UCSD-AML1 (cell line): ENCODE measurements around the gene PARN.

ENCODE experiments used
- DNase-seq: peaks from one replicate; lab custom pipeline; 2025; ENCODE audit not compliant: unreplicated experiment; lab: John Stamatoyannopoulos, UW

The PARN gene

DNA sequence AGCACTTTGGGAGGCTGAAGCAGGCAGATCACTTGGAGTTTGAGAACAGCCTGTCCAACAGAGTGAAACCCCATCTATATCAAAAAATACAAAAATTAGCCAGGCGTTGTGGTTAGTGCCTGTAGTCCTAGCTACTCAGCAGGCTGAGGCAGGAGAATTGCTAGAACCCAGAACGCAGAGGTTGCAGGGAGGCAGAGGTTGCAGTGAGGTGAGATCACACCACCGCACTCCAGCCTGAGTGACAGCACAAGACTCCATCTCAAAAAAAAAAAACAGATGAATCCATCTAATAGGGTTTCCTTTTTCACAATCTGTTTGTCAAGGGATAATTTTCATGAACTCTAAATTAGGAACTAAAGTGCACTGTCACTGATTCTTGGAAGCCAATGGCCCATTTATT is 99.0 kb downstream of the PARN start:
- no peak for DNase-seq

DNA sequence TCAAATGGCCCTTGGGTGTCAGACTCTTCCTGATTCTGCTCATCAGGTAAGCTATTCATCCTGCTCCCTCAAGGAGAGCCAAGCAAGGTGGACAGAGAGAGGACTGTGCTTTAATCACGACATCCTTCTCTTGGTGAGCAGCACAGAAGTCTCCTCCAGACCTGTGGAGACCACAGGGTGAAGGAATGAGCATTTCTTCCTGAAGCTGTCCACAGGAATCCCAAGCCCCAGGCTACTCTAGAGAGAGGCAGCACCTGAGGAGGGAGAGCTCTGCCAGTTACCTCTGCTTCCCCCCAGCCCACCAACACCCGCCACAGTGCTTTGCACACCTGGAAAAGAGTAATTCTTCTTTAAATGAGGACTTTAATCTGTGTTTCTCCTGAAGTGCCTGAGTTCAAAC is 100.0 kb downstream of the PARN start:
- DNase-seq = no peak

DNA sequence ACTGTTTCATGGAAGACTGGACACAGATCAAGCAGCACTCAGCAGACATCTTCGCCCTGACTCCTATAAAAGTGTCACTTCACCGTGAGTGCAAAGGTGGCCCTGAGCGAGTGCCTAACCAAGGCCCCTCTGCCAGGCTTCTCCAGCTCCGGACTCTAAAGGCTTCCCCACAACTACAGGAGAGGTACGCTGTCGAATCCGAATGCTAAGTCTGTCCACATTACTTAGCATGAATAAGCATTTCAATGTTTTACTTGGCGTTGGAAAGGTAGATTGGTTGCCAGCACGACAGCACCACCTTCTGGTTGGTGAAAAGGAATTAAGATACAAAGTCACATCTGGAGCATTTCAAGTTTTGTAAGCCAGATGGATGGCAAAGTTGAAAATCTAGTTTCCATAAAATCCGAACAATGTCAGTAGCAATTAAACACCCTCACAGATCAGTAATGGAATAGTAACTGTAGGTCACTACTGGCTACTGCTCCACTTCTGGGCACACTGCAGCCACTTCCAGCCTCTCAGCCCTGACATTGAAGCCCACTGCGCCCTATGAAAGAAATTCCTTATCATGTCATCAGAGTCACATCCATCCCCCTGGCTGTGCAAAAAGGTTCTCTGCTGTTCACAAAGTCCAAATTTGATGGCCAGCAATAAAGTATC is 100.9 kb downstream of the PARN start:
- peak; percentile 62 for DNase-seq

GRCh38 chr16:14528306-14528705 is 101.8 kb downstream of the PARN start:
- DNase-seq = no peak

GRCh38 chr16:14527411-14528044 is 102.5 kb downstream of the PARN start:
- DNase-seq = no peak

DNA sequence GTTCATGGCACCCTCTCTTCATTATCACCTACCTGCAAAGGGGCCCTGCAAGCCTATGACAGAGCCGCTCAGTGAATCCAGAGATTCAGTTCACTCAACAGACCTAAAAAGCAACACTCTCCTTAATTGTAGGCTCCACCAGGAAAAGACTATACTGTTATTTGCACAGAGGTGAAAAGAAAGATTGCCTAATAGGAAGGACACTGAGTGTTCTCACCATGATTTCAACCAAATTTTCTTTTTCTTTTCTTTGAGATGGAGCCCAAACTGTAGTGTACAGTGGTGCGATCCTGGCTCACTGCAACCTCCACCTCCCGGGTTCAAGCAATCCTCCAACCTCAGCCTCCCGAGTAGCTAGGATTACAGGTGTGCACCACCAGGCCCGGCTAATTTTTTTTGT is 104.5 kb downstream of the PARN start:
- no peak for DNase-seq

DNA sequence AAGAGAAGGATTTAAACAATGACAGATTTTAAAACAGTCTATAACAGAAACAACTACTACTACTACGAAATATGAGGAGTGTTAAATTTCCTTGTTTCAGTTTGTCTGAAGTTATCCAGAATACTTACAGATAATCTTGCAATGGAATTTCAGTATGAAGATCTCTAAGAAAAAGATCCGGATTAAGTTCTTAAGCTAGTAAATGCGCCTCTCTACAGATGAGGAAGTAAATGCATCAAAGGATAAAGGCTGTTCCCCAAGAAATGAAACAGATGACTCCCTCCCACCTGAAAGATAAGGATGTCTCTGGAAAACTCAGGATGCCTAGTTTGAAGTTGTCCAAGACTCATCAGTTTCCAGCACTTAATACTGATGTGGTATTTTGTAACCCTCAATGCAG is 105.1 kb downstream of the PARN start:
- no peak for DNase-seq

DNA sequence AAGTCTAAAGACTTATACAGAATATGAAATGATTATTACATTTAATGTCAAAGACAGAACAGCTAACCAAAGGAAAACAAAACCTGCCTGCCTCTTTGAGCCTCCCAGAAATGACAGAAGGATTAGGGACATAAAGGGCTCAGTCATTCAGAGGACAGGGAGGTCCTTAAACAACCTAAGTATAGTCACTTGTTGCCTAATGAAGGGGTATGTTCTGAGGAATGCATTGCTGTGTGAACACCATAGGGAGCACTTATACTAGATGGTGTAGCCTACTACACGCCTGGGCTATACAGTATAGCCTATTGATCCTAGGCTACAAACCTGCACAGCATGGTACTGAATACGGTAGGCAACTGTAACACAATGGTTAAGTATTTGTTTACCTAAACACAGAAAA is 106.4 kb downstream of the PARN start:
- DNase-seq = no peak

DNA sequence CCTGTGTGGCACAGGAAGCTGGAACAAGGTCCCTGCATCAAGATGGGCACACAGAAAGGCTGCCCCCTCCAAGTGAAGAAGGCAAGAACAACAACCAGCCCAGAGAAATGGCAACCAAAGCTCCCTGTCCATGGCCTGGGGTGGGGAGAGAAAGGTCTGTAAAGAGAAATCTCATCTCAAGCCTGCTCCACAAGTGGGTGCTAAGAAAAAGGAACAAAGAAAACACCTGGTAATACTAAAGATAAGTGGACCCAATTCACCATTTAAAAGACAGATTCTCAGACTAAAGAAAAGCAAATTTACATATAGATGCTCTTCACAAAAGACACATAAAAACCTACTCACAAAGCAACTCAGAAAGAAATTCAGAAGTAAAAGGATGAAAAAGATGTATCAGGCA is 107.4 kb downstream of the PARN start:
- DNase-seq = no peak

DNA sequence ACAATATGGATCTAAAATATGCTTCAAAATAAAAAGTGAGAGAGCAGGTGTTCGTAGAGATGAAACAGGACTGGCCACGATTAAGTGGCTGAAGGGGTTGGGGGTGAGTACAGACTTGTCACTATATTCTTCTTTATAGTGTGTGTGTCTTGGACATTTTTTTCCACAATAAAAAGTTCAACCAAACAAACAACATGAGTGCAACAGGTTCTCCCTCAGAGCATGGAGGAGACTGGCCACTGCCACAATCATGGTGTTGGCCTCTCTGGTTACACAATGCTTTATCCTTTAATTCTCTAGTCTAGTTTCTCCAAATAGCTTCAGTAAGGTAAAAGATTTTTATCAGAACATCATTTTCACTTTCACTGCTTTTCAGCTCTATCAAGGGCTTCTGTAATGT is 109.3 kb downstream of the PARN start:
- no peak for DNase-seq

GRCh38 chr16:14514967-14515366 is 115.1 kb downstream of the PARN start:
- no peak for DNase-seq

GRCh38 chr16:14513389-14514107 is 116.5 kb downstream of the PARN start:
- DNase-seq = no peak

GRCh38 chr16:14511800-14512135 is 118.3 kb downstream of the PARN start:
- DNase-seq = no peak

DNA sequence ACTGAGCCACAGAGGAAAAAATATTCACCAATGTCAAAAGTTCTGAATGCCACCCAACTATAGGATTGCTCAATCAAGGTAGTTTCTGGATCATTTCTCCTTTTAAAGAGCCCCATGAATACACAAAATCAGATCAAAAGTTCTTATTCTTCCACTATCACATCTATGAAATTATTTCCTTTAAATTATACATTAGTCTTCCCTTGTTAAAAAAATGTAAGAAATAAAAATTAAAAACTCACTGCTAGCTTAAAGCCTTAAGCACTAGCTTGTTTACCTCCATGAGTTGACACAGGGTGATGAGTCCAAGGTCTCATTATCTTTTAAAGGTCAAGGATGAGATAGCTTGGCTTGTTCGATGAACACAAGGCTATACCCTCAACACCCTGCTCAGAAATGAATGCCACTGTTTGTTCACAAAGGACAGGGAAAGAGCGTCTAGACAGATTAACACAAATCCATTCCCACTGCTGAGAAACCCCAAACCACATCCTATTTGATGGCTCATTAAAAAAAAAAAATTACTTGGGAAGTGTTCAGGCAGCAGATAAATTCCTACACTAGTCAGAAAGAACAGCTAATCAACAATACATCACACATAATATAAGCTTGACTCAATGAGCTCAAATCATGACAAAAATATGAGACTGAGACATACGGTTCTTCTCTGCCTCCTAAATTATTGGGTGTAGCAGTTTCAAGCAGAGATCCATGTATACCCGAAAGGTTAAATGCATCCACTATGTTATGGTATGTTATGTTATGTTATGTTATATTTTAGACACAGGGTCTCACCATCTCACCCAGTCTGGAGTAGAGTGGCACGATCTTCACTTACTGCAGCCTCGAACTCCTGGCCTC is 118.9 kb downstream of the PARN start:
- DNase-seq = no peak

DNA sequence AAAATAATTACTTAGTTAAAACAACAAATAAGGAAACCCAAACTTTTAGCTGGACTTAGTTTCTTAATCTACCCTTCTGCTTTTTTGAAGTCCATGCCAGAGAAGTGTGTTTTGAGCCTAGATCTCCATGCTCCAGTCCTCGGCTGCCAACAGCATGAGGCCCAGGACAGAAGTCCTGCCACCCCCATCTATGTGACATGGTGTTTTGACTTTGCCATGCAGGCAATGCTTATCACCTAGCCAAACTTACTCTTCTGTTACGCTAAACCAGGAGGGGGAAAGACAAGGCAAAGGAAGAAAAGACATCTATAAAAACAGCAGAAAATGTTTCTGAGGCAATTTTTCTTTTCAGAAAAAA is 119.5 kb downstream of the PARN start:
- DNase-seq = no peak

- DNase-seq = no peak
Observed at GRCh38 chr16:14509675-14510132, 120.4 kb downstream of the PARN start.

DNA sequence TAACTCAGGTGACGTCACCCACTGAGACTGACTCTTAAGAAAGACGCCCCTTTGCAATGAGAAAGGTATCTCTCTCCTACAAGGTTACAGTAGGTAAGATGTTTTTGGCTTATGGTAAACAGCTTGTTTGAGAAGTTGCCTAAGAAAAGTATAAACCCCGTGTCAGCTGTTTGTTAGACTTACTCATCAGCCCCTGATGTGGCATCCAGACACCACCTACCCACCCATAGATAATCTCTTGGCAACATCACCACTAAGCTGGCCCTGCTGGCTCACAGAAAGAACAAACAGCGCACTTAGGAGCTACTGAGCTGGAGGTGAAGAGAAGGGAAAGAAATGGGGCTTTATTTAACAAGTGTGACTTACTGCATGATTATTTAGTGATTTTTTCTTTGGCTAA is 121.0 kb downstream of the PARN start:
- no peak for DNase-seq

- no peak for DNase-seq
Observed at GRCh38 chr16:14505846-14506245, 124.2 kb downstream of the PARN start.

GRCh38 chr16:14502932-14503741 is 126.9 kb downstream of the PARN start:
- DNase-seq = no peak

- DNase-seq = no peak
Observed at GRCh38 chr16:14502256-14502875, 127.7 kb downstream of the PARN start.
